ENCODE results near the gene OR2T1. TPM values are rescaled to one million over a fixed set of nuclear protein-coding genes. Genes with fewer than 3 reads are reported as not detected.

The OR2T1 gene
- total and polyA plus RNA-seq, 9 of the 15 experiments (the other 6 are each of a cell fraction or from before 2014, with no cell fraction given), result not detected

DNA sequence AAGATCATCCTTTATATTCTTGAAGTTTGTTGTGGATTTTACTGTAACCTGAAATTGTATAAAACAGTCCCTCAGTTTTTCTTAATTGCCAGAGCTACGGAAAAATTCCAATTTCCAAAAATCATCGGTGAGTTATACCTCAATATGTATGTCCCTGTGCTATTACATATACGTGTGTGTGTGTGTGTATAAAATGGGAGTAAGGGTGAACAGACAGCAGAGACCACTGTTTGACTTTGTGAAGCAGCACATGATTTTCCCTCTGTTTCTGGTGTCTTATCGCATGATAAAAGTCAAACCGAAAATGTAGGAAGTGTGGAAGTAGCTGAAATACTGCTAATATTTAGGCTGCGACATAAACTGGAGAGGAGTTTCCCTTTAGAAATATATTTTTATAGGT, 1.2 kb downstream of the OR2T1 start:
- FAIRE-seq, result peak; percentile 98
- no peak overlapping the region for H3K4me3 ChIP-seq
- ATAC-seq, result no peak
- no peaks in the 10 kb centered on the region for H3K9me1 ChIP-seq (ENCODE audit: control insufficient read depth, insufficient read depth, low read length)
- no peaks in the 10 kb centered on the region for H3K79me2 ChIP-seq (ENCODE audit: control insufficient read depth, insufficient read depth, low read length)
- WGBS (ENCODE audit: insufficient coverage, low coverage, missing lambda C conversion rate), result 37% methylated on average over 6 of the region's 6 CpGs
- no TSS peak for BruUV-seq (replicated peaks)
- H3K36me3 ChIP-seq (ENCODE audit: control insufficient read depth, insufficient read depth, low read length), result no peaks in the 10 kb centered on the region
- H3K4me1 ChIP-seq (replicated peaks in 1 of 2; ENCODE audit: control insufficient read depth in 2 of 2, insufficient read depth in 2 of 2, low read length in 2 of 2), result no peaks in the 10 kb centered on the region
- ChIA-PET POLR2A (no interaction called here), CTCF (ENCODE audit: low intra/inter-chr PET ratio) (interaction anchor here (0.5 to 1.9 kb wide), 19 partner anchors 25 to 1017 kb away, joined by 3 to 39 read pairs (median 3); partner anchors contain the start of gene TRIM58)
- H3K27ac ChIP-seq (ENCODE audit: extremely low read depth, low read depth, low read length), result no peak overlapping the region
- peak; percentile 9 to 86 (median 66) for DNase-seq (ENCODE audit: extremely low read depth in 1 of 4, low spot score in 3 of 4)
- H2AFZ ChIP-seq (ENCODE audit: low read depth, low read length), result no peak overlapping the region
- TF ChIP-seq KDM2B (CRISPR knock-in tag; IDR thresholded peaks at IDR 0.05), result no peak
- TF ChIP-seq, protein P1, sequence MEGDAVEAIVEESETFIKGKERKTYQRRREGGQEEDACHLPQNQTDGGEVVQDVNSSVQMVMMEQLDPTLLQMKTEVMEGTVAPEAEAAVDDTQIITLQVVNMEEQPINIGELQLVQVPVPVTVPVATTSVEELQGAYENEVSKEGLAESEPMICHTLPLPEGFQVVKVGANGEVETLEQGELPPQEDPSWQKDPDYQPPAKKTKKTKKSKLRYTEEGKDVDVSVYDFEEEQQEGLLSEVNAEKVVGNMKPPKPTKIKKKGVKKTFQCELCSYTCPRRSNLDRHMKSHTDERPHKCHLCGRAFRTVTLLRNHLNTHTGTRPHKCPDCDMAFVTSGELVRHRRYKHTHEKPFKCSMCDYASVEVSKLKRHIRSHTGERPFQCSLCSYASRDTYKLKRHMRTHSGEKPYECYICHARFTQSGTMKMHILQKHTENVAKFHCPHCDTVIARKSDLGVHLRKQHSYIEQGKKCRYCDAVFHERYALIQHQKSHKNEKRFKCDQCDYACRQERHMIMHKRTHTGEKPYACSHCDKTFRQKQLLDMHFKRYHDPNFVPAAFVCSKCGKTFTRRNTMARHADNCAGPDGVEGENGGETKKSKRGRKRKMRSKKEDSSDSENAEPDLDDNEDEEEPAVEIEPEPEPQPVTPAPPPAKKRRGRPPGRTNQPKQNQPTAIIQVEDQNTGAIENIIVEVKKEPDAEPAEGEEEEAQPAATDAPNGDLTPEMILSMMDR (IDR thresholded peaks at IDR 0.05 in 2 of 3, conservative IDR thresholded peaks at IDR 0.05 in 1 of 3; ENCODE audit: insufficient read depth in 2 of 3, low read depth in 1 of 3, low read length in 3 of 3), result peak; percentile 14 to 44 (median 43); a peak in 2 of 6 replicates
- no peak for TF ChIP-seq DDX20 (tag; IDR thresholded peaks at IDR 0.05; ENCODE audit: low read depth)
- no peak for TF ChIP-seq TEAD2 (tag; IDR thresholded peaks at IDR 0.05)
- TF ChIP-seq, protein P2, sequence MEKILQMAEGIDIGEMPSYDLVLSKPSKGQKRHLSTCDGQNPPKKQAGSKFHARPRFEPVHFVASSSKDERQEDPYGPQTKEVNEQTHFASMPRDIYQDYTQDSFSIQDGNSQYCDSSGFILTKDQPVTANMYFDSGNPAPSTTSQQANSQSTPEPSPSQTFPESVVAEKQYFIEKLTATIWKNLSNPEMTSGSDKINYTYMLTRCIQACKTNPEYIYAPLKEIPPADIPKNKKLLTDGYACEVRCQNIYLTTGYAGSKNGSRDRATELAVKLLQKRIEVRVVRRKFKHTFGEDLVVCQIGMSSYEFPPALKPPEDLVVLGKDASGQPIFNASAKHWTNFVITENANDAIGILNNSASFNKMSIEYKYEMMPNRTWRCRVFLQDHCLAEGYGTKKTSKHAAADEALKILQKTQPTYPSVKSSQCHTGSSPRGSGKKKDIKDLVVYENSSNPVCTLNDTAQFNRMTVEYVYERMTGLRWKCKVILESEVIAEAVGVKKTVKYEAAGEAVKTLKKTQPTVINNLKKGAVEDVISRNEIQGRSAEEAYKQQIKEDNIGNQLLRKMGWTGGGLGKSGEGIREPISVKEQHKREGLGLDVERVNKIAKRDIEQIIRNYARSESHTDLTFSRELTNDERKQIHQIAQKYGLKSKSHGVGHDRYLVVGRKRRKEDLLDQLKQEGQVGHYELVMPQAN (IDR thresholded peaks at IDR 0.05; ENCODE audit: borderline replicate concordance), result no peak
- TF ChIP-seq, protein P3, sequence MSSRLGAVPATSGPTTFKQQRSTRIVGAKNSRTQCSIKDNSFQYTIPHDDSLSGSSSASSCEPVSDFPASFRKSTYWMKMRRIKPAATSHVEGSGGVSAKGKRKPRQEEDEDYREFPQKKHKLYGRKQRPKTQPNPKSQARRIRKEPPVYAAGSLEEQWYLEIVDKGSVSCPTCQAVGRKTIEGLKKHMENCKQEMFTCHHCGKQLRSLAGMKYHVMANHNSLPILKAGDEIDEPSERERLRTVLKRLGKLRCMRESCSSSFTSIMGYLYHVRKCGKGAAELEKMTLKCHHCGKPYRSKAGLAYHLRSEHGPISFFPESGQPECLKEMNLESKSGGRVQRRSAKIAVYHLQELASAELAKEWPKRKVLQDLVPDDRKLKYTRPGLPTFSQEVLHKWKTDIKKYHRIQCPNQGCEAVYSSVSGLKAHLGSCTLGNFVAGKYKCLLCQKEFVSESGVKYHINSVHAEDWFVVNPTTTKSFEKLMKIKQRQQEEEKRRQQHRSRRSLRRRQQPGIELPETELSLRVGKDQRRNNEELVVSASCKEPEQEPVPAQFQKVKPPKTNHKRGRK (tag; IDR thresholded peaks at IDR 0.05), result no peak
- no peak for TF ChIP-seq RBM15 (IDR thresholded peaks at IDR 0.05; ENCODE audit: insufficient read depth, low read length)
- H4K20me1 ChIP-seq (replicated peaks; ENCODE audit: control insufficient read depth, insufficient read depth, low read length), result no peaks in the 10 kb centered on the region
- H3K9ac ChIP-seq (ENCODE audit: insufficient read depth in 1 of 2, low read depth in 2 of 2, low read length in 2 of 2), result no peak overlapping the region
- intact Hi-C loops (cut with micrococcal nuclease), result loop anchor here (1.0 kb wide), 2 partner anchors 282 to 403 kb away; no protein-coding TSS in a partner anchor
- no peaks in the 10 kb centered on the region for H3K27me3 ChIP-seq (ENCODE audit: control insufficient read depth in 2 of 2, insufficient read depth in 2 of 2, low read length in 2 of 2)
- in situ Hi-C loops (cut with MboI), result no loop called here
- H3K9me3 ChIP-seq (replicated peaks; ENCODE audit: control insufficient read depth, insufficient read depth, low read depth, low read length), result peaks cover 4% of the 10 kb centered on the region
- H3K4me2 ChIP-seq (ENCODE audit: insufficient read depth, low read length), result no peak overlapping the region
